OCI-M2 (cell line): Measurements from ENCODE around the gene DHRSX.
"Not testable (repeated sequence)": the region's sequence is repeated elsewhere in the genome, so short reads cannot be mapped to it uniquely, and the experiment has no call there.

Experiments
- DNase-seq: peaks from one replicate; lab custom pipeline; 2025; ENCODE audit not compliant: unreplicated experiment; lab: John Stamatoyannopoulos, UW

Gene DHRSX

GRCh38 chrX:2427147-2427546 lies 73.6 kb downstream of the DHRSX start:
- no peak for DNase-seq

- DNase-seq = no peak
Observed at GRCh38 chrX:2426289-2426882, 74.4 kb downstream of the DHRSX start.

- no peak for DNase-seq
Observed at GRCh38 chrX:2425286-2426071, 75.3 kb downstream of the DHRSX start.

- DNase-seq = no peak
Observed at GRCh38 chrX:2424317-2424716, 76.5 kb downstream of the DHRSX start.

- DNase-seq = no peak
Observed at GRCh38 chrX:2423899-2424298, 76.9 kb downstream of the DHRSX start.

- DNase-seq = no peak
Observed at GRCh38 chrX:2423282-2423681, 77.5 kb downstream of the DHRSX start.

GRCh38 chrX:2419418-2419817 lies 81.4 kb downstream of the DHRSX start:
- DNase-seq = not testable (repeated sequence)

- DNase-seq = no peak
Observed at GRCh38 chrX:2418000-2418399, 82.8 kb downstream of the DHRSX start.

- no peak for DNase-seq
Observed at GRCh38 chrX:2416851-2417604, 83.7 kb downstream of the DHRSX start.

GRCh38 chrX:2414384-2414783 lies 86.4 kb downstream of the DHRSX start:
- DNase-seq = no peak

GRCh38 chrX:2413969-2414368 lies 86.8 kb downstream of the DHRSX start:
- no peak for DNase-seq

GRCh38 chrX:2412131-2412530 lies 88.6 kb downstream of the DHRSX start:
- DNase-seq = no peak

GRCh38 chrX:2410279-2411020 lies 90.3 kb downstream of the DHRSX start:
- no peak for DNase-seq

GRCh38 chrX:2409796-2410195 lies 91.0 kb downstream of the DHRSX start:
- DNase-seq = no peak

- DNase-seq = no peak
Observed at GRCh38 chrX:2408856-2409255, 91.9 kb downstream of the DHRSX start.

GRCh38 chrX:2406891-2407518 lies 93.8 kb downstream of the DHRSX start:
- no peak for DNase-seq

- DNase-seq = no peak
Observed at GRCh38 chrX:2404776-2405175, 96.0 kb downstream of the DHRSX start.

- no peak for DNase-seq
Observed at GRCh38 chrX:2402361-2402690, 98.5 kb downstream of the DHRSX start.

GRCh38 chrX:2401590-2402360 lies 99.0 kb downstream of the DHRSX start:
- DNase-seq = no peak

- no peak for DNase-seq
Observed at GRCh38 chrX:2401201-2401589, 99.6 kb downstream of the DHRSX start.
